ENCODE measurements around the gene FCHSD2.

Gene FCHSD2

GRCh38 chr11:72842126-72842525 is 300.0 kb downstream of the FCHSD2 start (continued):
- TF ChIP-seq ZNF112 (tag by site-specific recombination; IDR thresholded peaks at IDR 0.05) (no peak), ZNF426 (tag by site-specific recombination; IDR thresholded peaks at IDR 0.05) (no peak), REPIN1 (tag by site-specific recombination; IDR thresholded peaks at IDR 0.05; ENCODE audit: low read depth) (no peak), GLI2 (tag by site-specific recombination; IDR thresholded peaks at IDR 0.05; ENCODE audit: borderline replicate concordance, low read depth) (no peak)

GRCh38 chr11:72841397-72841796 is 300.7 kb downstream of the FCHSD2 start:
- H3K9me3 ChIP-seq (ENCODE audit: control insufficient read depth, insufficient read depth, low read depth, low read length), result no peaks in the 10 kb centered on the region
- no peaks in the 10 kb centered on the region for H3K4me1 ChIP-seq (ENCODE audit: control insufficient read depth, insufficient read depth, low read length)
- no peak for TF ChIP-seq ZNF433 (tag by site-specific recombination; IDR thresholded peaks at IDR 0.05; ENCODE audit: low read depth)
- TF ChIP-seq ZNF214 (tag by site-specific recombination; IDR thresholded peaks at IDR 0.05; ENCODE audit: borderline replicate concordance), result no peak
- TF ChIP-seq ZNF707 (tag by site-specific recombination; IDR thresholded peaks at IDR 0.05), result no peak
- TF ChIP-seq ZNF184 (tag by site-specific recombination; IDR thresholded peaks at IDR 0.05), result no peak
- TF ChIP-seq ZNF513 (tag by site-specific recombination; IDR thresholded peaks at IDR 0.05), result no peak
- TF ChIP-seq ZNF404 (tag by site-specific recombination; IDR thresholded peaks at IDR 0.05), result no peak
- no peak for TF ChIP-seq ZNF521 (tag by site-specific recombination; IDR thresholded peaks at IDR 0.05)
- no peak for TF ChIP-seq ZNF426 (tag by site-specific recombination; IDR thresholded peaks at IDR 0.05)
- TF ChIP-seq ZBTB20 (tag by site-specific recombination; IDR thresholded peaks at IDR 0.05), result no peak
- no peak for TF ChIP-seq ZNF140 (tag by site-specific recombination; IDR thresholded peaks at IDR 0.05)
- TF ChIP-seq KLF10 (tag by site-specific recombination; IDR thresholded peaks at IDR 0.05), result no peak
- no peak for TF ChIP-seq ZNF621 (tag by site-specific recombination; IDR thresholded peaks at IDR 0.05)
- no peak for TF ChIP-seq ZNF473 (tag by site-specific recombination; IDR thresholded peaks at IDR 0.05)
- ChIA-PET POLR2A (interaction anchor here (0.7 kb wide), 1 partner anchor 24 kb away, joined by 6 read pairs; no protein-coding TSS in a partner anchor), CTCF (interaction anchor here (0.7 to 1.7 kb wide), 3 partner anchors 9 to 336 kb away, joined by 3 to 6 read pairs (median 6); no protein-coding TSS in a partner anchor)
- H3K36me3 ChIP-seq (ENCODE audit: control insufficient read depth in 2 of 2, insufficient read depth in 1 of 2, low read length in 2 of 2), result peaks cover 0 to 52% of the 10 kb centered on the region in 2 experiments; a peak in 1 of 3 replicates
- H3K4me3 ChIP-seq (ENCODE audit: low read depth, low read length), result no peak overlapping the region
- no peak overlapping the region for H3K27ac ChIP-seq (ENCODE audit: extremely low read depth, low read depth, low read length)

- no peaks in the 10 kb centered on the region for H3K9me3 ChIP-seq (ENCODE audit: control insufficient read depth, insufficient read depth, low read depth, low read length)
- ChIA-PET CTCF (interaction anchor here (0.7 to 1.7 kb wide), 4 partner anchors 9 to 432 kb away, joined by 3 to 6 read pairs (median 5); no protein-coding TSS in a partner anchor), POLR2A (interaction anchor here (0.7 kb wide), 1 partner anchor 25 kb away, joined by 6 read pairs; no protein-coding TSS in a partner anchor)
- peaks cover 0 to 52% of the 10 kb centered on the region in 2 experiments; a peak in 1 of 3 replicates for H3K36me3 ChIP-seq (ENCODE audit: control insufficient read depth in 2 of 2, insufficient read depth in 1 of 2, low read length in 2 of 2)
- no peak for TF ChIP-seq ZNF624 (tag by site-specific recombination; IDR thresholded peaks at IDR 0.05)
- no peak for TF ChIP-seq ZNF585B (tag by site-specific recombination; IDR thresholded peaks at IDR 0.05)
- no peak for TF ChIP-seq ZNF501 (tag by site-specific recombination; IDR thresholded peaks at IDR 0.05)
- TF ChIP-seq ZNF513 (tag by site-specific recombination; IDR thresholded peaks at IDR 0.05), result no peak
- H3K27ac ChIP-seq (ENCODE audit: extremely low read depth, low read depth, low read length), result no peak overlapping the region
- H3K4me1 ChIP-seq (ENCODE audit: control insufficient read depth, insufficient read depth, low read length), result no peaks in the 10 kb centered on the region
- H3K4me3 ChIP-seq (ENCODE audit: low read depth, low read length), result no peak overlapping the region
Observed at GRCh38 chr11:72840780-72841179, 301.3 kb downstream of the FCHSD2 start.

Data from HEK293 (cell line).